GM13976 (cell line): ENCODE measurements around the gene MAP3K7CL.
A peak's percentile ranks its signal among the peaks of the same experiment; 100 is the strongest.

Source experiments
- DNase-seq: peaks from one replicate; pipeline ENCODE4 v3.0.0; 2012; ENCODE audit warnings: low spot score
- in situ Hi-C: fragments of 300-500 bp; cut with MboI; formaldehyde crosslinking; loops from one replicate; pipeline ENCODE4 v1.12.0; 2022; ENCODE audit warnings: low sequenced_read_pairs, mixed read lengths, inconsistent platforms; ENCODE audit not compliant: unreplicated experiment
- TF ChIP-seq, protein P1 (sequence below): IDR thresholded peaks from 2 replicates; pipeline ENCODE4 v1.5.1; 2012; ENCODE audit warnings: borderline replicate concordance, mild to moderate bottlenecking; ENCODE audit not compliant: insufficient read depth; ENCODE audit errors: extremely low read depth, missing control alignments, control extremely low read depth

MAP3K7CL gene

DNA sequence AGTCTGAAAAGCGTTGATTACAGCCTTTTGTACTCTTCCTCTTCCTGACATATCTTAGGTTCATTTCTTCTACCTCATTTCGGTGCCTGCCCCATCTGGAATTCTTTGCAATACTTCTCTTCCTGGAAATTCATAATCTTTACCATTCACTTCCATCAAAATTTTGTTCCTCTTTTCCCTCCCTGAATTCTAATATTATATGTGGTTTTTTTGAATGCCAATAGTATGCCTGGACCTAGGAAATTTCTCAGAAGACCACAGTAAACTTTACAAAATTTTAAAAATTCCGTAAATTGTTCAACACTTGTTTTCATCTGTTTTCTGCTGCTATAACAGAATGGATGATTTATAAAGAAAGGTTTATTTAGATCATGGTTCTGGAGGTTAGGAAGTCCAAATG is 76.8 kb downstream of the MAP3K7CL start:
- in situ Hi-C loops = no loop called here
- no peak for DNase-seq
- TF ChIP-seq, protein P1, sequence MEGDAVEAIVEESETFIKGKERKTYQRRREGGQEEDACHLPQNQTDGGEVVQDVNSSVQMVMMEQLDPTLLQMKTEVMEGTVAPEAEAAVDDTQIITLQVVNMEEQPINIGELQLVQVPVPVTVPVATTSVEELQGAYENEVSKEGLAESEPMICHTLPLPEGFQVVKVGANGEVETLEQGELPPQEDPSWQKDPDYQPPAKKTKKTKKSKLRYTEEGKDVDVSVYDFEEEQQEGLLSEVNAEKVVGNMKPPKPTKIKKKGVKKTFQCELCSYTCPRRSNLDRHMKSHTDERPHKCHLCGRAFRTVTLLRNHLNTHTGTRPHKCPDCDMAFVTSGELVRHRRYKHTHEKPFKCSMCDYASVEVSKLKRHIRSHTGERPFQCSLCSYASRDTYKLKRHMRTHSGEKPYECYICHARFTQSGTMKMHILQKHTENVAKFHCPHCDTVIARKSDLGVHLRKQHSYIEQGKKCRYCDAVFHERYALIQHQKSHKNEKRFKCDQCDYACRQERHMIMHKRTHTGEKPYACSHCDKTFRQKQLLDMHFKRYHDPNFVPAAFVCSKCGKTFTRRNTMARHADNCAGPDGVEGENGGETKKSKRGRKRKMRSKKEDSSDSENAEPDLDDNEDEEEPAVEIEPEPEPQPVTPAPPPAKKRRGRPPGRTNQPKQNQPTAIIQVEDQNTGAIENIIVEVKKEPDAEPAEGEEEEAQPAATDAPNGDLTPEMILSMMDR = no peak

DNA sequence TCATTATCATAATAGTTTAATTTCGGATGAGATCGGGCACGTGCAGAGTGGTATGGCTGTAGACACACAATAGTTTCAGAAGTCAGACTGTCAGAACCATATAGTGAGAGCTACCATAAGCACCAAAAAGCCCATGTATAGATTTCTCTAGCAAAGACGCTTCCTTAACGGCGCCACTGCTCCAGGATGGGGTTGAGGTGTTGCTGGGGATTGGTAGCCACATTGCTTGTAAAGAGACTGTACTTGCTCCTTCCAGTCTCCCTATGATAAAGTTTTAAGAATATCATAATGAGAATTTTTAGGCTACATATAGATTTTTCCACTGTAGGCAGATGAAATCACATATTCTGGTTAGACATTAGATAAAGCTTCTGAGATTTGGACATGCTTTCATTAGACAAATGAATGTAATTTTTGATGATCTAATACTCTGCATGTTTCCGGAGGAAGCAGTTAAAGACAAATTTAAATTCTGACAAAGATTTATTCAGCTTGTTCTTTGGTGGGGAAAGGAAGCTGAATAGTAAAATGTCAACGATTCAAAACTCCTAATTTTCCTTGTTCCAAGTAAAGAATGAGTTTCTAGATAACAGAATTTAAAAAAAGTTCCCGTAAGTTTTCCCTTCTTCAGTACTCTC is 77.7 kb downstream of the MAP3K7CL start:
- TF ChIP-seq, protein P1 = no peak
- DNase-seq = no peak
- in situ Hi-C loops = no loop called here

DNA sequence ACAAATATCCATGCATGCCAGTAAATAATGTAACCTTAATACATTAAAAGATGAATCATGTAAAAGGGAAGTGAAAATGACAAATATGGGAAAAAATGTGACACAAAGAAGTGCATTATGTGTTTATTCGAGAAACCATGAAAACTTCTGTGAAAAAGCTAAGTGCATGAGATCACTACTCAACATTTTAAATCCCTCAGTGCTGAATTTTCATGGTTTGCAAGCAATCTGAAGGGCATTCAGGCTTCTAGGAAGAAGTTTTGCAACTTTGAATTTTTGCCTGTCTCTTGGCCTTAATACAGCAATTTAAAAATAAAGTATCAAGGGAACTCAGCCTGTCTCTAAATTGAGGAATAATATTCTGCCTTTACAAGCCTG is 78.2 kb downstream of the MAP3K7CL start:
- TF ChIP-seq, protein P1 = no peak
- DNase-seq = peak; percentile 26
- in situ Hi-C loops = no loop called here

DNA sequence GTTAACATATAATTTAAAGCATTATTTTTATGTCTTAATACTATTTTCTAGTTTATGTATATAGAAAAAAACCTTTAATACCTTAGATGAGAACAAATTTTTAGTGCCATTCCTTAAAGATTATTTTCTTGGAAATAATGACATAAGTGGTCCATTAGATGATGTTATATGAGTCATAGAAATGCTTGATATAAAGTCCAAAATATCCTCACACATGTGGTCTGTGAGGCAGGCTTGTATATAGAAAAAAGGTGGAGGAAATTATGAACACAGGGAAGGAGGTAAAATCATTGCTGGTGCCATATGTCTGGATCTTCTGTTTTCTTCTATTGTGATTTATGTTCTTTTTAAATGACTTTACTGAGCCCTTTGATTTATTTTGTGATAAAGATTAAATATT is 79.3 kb downstream of the MAP3K7CL start:
- TF ChIP-seq, protein P1 = no peak
- in situ Hi-C loops = no loop called here
- no peak for DNase-seq

DNA sequence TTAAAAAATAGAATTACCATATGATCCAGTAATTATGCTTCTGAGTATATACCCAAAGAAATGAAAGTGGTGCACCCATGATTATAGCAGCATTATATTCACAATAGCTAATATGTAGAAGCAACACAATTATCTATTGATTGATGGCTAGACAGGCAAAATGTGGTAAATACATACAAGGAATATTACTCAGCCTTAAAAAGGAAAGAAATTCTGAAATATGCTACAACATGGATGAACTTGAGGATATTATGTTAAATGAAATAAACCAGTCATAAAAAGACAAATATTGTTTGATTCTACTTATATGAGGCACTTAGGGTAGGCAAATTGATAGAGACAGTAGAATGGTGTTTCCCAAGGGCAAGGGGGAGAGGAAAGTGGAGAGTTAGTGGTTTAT is 80.8 kb downstream of the MAP3K7CL start:
- no peak for DNase-seq
- in situ Hi-C loops = no loop called here
- TF ChIP-seq, protein P1 = no peak

DNA sequence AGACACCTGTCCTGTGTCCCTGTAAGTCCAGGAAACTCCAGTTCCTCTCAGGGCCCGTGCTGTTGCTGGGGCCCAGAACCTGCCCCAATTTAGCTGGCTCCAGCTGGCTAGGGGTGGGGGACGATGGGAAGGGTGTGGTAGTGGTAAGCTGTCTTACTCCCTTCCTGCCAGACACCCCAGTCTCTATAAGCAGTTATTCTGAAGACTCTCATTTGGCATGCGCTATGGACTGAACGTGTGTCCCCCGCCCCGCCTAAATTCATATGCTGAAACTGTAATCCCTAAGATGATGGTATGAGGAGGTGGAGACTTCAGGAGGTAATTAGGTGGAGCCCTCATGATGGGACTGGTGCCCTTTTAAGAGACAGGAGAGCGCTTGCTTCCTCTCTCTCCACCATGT is 82.0 kb downstream of the MAP3K7CL start:
- in situ Hi-C loops = no loop called here
- no peak for DNase-seq
- TF ChIP-seq, protein P1 = no peak
